ENCODE results near the gene PCSK5. TPM values are rescaled to one million over a fixed set of nuclear protein-coding genes. Genes with fewer than 3 reads are reported as not detected.
"Not testable (repeated sequence)": the region's sequence is repeated elsewhere in the genome, so short reads cannot be mapped to it uniquely, and the experiment has no call there.

The PCSK5 gene
- total and polyA plus RNA-seq, 8 donors, result 0.99 to 10.3 (median 4.4) TPM

GRCh38 chr9:76321195-76321828 is 430.8 kb downstream of the PCSK5 start:
- no peak for ATAC-seq
- FAIRE-seq, result no peak
- DNase-seq, result no peak

DNA sequence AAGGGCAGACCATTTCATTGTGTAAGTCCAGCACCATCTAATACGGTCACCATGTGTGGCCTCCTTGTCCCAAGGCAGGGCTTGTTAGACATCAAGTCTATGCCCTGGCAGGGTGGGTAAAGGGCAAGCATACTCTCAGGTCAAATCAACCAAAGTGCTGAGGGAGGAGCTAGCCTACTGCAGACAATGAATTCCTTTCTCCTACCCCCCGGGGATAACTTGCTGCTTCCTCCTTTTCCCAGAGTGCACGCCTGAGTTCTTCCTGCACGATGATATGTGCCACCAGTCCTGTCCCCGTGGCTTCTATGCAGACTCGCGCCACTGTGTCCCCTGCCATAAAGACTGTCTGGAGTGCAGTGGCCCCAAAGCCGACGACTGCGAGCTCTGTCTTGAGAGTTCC is 432.3 kb downstream of the PCSK5 start:
- DNase-seq, result no peak
- no peaks in the 10 kb centered on the region for H3K27me3 ChIP-seq
- no peak overlapping the region for H3K4me3 ChIP-seq
- no peak for TF ChIP-seq CTCF (IDR thresholded peaks at IDR 0.05)
- H3K4me1 ChIP-seq, result no peaks in the 10 kb centered on the region
- ATAC-seq, result no peak
- intact Hi-C loops (cut with DNase I), result loop anchor here in 1 of 3 donors (5.0 kb wide), 1 partner anchor 49 kb away; no protein-coding TSS in a partner anchor
- WGBS, 2 donors, result 74 to 82% methylated on average over 10 of the region's 10 CpGs
- no peak overlapping the region for H3K27ac ChIP-seq
- FAIRE-seq, result no peak
- no peaks in the 10 kb centered on the region for H3K36me3 ChIP-seq
- H3K9me3 ChIP-seq, result no peaks in the 10 kb centered on the region

More at GRCh38 chr9:76321195-76321828, 430.8 kb downstream of the PCSK5 start:
- Histone ChIP-seq H3K27ac (no peak overlapping the region), H3K27me3 (no peaks in the 10 kb centered on the region), H3K4me3 (no peak overlapping the region), H3K4me1 (no peaks in the 10 kb centered on the region), H3K36me3 (no peaks in the 10 kb centered on the region), H3K9me3 (no peaks in the 10 kb centered on the region)
- no peak for TF ChIP-seq CTCF (IDR thresholded peaks at IDR 0.05)
- intact Hi-C loops (cut with DNase I), result loop anchor here in 1 of 3 donors (5.0 kb wide), 1 partner anchor 51 kb away; no protein-coding TSS in a partner anchor
- 75 to 77% methylated on average over 9 of the region's 9 CpGs for WGBS, 2 donors

DNA sequence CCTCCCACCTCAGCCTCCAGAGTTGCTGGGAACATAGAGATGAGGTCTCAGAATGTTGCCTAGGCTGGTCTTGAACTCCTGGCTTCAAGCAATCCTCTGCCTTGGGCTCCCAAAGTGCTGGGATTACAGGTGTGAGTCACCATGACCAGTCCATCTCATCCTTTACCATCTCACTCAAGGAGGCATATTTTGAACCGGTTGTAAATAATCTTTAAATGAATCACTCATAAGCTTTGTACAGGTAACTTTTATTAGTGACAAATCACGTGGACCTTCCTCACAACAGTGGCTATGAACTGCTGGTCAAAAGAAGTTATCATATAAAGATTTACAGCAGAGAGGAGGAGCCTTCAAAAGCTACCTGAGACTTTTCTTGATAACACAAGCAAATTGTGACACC is 433.0 kb downstream of the PCSK5 start:
- no peak for DNase-seq
- no peaks in the 10 kb centered on the region for H3K9me3 ChIP-seq
- no peak overlapping the region for H3K4me3 ChIP-seq
- no peak for TF ChIP-seq CTCF (IDR thresholded peaks at IDR 0.05)
- ATAC-seq, result no peak
- H3K4me1 ChIP-seq, result no peaks in the 10 kb centered on the region
- no peak for FAIRE-seq
- no peak overlapping the region for H3K27ac ChIP-seq
- WGBS, 2 donors, result 71 to 73% methylated on average over 2 of the region's 2 CpGs
- intact Hi-C loops (cut with DNase I), result loop anchor here in 1 of 3 donors (5.0 kb wide), 1 partner anchor 49 kb away; no protein-coding TSS in a partner anchor
- no peaks in the 10 kb centered on the region for H3K36me3 ChIP-seq
- no peaks in the 10 kb centered on the region for H3K27me3 ChIP-seq

DNA sequence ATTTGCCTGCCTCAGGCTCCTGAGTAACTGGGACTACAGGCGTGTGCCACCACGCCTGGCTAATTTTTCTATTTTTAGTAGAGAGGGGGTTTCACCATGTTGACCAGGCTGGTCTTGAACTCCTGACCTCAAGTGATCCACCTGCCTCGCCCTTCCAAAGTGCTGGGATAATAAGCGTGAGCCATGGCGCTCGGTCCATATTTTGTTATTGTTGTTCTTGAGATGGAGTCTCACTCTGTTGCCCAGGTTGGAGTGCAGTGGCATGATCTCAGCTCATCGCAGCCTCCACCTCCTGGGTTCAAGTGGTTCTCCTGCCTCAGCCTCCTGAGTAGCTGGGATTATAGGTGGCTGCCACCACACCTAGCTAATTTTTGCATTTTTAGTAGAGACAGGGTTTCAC is 433.6 kb downstream of the PCSK5 start:
- H3K4me1 ChIP-seq, H3K27ac ChIP-seq, ATAC-seq, FAIRE-seq, DNase-seq, H3K9me3 ChIP-seq, H3K4me3 ChIP-seq, H3K27me3 ChIP-seq, H3K36me3 ChIP-seq: not testable (repeated sequence)
- WGBS, 2 donors, result 94 to 96% methylated on average over 7 of the region's 7 CpGs
- intact Hi-C loops (cut with DNase I), result loop anchor here in 1 of 3 donors (5.0 kb wide), 1 partner anchor 48 kb away; no protein-coding TSS in a partner anchor

DNA sequence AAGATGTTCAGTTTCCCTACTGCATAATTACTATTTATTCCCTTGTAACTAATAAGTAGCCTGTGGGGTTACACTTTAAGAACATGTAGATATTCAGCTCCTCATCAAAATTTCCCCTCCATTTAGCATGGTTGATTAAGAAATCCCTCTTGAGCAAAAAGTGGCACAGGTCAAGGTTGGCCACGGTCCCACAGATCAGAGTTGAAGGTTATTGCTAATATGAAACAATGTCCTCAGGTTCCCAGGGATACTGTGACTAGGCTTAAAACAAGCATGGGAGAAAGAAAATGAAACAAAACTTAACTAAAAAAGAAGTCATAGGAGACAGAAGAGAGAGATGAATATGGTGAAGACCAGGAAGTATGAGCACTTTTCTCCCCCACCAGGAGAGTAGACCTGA is 439.6 kb downstream of the PCSK5 start:
- WGBS, 2 donors, result 64 to 94% methylated on average over 1 of the region's 1 CpG
- ATAC-seq (no peak), FAIRE-seq (no peak), DNase-seq (no peak)
- H3K36me3 ChIP-seq, result no peaks in the 10 kb centered on the region
- no peak overlapping the region for H3K4me3 ChIP-seq
- H3K9me3 ChIP-seq, result no peaks in the 10 kb centered on the region
- intact Hi-C loops (cut with DNase I), result no loop called here
- no peaks in the 10 kb centered on the region for H3K27me3 ChIP-seq
- no peaks in the 10 kb centered on the region for H3K4me1 ChIP-seq
- no peak for TF ChIP-seq CTCF (IDR thresholded peaks at IDR 0.05)
- H3K27ac ChIP-seq, result no peak overlapping the region

All from pancreas (tissue), 10 donors.